Jurkat, Clone E6-1 (cell line): Measurements from ENCODE around the gene TECTA.
"Not testable (repeated sequence)": the region's sequence is repeated elsewhere in the genome, so short reads cannot be mapped to it uniquely, and the experiment has no call there.

Experiments used
- DNase-seq: peaks from one replicate; pipeline ENCODE4 v3.0.0-alpha.2; 2011; ENCODE audit warnings: low read depth, low spot score
- H3K4me3 ChIP-seq: 2 replicates; pipeline ENCODE4 v1.5.1; 2011; ENCODE audit warnings: mild to moderate bottlenecking, low read length, control low read depth, moderate library complexity

TECTA gene

GRCh38 chr11:121115024-121115423, 14.0 kb downstream of the TECTA start:
- DNase-seq, H3K4me3 ChIP-seq: not testable (repeated sequence)

DNA sequence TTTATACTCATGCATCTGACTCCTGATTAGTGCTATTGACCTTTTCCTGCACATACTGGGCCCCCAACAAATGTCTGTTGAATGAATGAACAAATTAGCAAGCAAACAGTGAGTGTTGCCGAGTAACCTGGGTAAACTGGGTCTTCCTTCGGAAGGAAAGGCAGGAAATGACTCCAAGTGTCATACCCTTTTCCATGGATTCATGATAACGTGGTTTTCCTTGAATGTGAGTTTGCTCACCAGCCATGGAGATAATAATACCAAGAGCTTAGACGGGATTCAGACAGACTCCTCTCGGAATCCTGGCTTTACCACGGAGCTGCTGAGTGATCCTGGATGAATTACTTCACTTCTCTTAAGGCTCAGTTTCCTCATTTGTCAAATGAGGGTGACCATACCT, 16.7 kb downstream of the TECTA start:
- DNase-seq: no peak

DNA sequence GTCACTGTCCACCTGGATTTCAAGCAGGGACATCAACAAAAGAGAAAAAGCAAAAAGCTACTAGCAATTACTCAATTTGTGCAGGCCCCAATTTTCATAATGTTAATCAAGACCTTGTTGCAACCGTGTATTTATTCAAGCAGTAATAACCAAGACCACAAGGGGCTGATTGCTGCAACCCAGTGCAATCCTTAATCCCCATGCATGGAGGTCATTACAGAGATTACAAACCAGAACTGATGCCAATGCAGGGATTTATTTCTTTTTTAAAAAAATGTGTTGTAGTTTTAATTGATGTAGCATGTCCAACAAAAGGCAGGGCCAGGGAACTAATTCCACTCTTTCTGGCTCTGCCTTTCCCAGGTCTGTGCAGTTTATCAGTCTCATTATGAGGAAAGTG, 18.4 kb downstream of the TECTA start:
- H3K4me3 ChIP-seq: no peak overlapping the region
- no peak for DNase-seq

More for the DNA sequence above, 16.7 kb downstream of the TECTA start:
- H3K4me3 ChIP-seq: no peak overlapping the region

GRCh38 chr11:121122328-121122727, 21.3 kb downstream of the TECTA start:
- H3K4me3 ChIP-seq: no peak overlapping the region
- no peak for DNase-seq

GRCh38 chr11:121123496-121124069, 22.5 kb downstream of the TECTA start:
- DNase-seq: no peak
- no peak overlapping the region for H3K4me3 ChIP-seq

GRCh38 chr11:121127809-121128208, 26.8 kb downstream of the TECTA start:
- no peak overlapping the region for H3K4me3 ChIP-seq
- DNase-seq: no peak

DNA sequence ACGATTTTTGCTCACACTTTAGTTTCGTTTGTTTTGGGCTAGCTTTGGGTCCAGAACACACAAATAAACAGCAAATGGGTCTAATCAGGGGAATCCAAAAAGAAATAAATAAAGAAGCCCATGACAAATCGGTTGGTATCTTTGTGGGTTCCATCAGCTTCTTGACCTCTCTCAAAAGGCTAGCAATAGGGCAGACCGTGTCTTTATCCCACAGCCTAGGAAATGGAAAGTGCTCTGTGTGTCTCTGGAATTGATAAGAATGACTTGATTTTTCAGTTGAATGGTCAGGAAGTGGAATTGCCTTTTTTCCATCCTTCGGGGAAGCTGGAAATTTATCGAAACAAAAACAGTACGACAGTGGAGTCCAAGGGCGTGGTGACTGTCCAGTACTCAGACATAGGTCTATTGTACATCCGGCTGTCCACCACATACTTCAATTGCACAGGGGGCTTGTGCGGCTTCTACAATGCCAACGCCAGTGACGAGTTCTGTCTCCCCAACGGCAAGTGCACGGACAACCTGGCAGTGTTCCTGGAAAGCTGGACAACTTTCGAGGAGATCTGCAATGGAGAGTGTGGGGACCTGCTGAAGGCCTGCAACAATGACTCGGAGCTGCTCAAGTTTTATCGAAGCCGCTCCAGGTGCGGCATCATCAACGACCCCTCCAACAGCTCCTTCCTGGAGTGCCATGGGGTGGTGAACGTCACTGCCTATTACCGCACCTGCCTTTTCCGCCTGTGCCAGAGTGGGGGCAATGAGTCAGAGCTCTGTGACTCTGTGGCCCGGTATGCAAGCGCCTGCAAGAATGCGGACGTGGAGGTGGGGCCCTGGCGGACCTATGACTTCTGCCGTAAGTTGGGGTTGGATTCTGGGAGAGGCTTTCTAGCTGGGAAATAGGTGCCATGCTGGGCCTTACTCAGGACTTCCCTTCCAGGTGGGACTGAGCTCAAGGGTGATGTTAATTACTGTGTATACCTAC, 28.6 kb downstream of the TECTA start:
- no peak overlapping the region for H3K4me3 ChIP-seq
- DNase-seq: no peak

DNA sequence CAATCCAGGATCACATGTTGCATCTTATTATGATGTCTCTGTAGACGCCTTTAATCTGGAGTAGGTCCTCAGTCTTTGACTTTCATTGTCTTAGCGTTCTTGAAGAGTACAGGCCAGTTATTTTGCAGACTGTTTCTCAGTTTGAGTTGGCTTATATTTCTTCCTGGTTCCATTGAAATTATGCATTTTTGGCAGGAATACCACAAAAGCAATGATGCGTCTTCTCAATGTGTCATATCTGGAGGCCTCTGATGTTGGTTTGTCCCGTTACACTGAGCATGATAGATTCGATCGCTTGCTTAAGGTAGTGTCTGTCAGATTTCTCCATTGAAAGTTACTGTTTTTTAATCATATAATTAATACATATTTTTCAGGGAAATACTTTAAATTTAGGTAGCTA, 30.6 kb downstream of the TECTA start:
- no peak overlapping the region for H3K4me3 ChIP-seq
- DNase-seq: no peak

GRCh38 chr11:121132211-121132976, 31.4 kb downstream of the TECTA start:
- H3K4me3 ChIP-seq: no peak overlapping the region
- no peak for DNase-seq

DNA sequence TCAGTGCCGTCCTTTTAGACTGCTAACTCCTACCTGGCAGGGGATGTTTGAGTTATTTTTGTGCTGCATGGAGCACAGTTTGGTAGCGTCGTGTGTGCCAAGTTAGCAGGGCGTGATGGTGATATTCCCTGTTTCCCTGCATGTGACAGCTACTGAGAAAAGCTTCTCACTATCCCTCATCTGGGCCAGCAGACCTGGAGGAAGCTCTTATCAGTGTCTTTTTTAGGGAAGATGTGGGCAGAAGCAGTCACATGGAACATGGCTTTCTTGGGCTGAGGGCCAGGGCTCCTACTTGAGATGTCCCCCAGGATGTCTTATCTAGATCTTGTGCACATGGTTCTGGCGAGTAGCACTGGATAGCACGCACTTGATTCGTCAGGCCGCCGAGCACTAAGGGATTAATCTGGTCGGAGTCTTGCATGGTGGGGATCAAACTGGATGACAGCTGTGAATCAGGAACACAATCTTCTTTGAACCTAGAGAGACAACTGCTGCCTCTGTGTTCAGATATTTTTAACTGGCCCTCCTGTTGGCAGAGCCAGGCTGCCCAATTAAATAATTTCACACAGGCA, 33.8 kb downstream of the TECTA start:
- DNase-seq: no peak
- H3K4me3 ChIP-seq: no peak overlapping the region

- DNase-seq: no peak
Measured at GRCh38 chr11:121137005-121137404, 36.0 kb downstream of the TECTA start.

GRCh38 chr11:121138259-121138658, 37.2 kb downstream of the TECTA start:
- DNase-seq: no peak

More at GRCh38 chr11:121137005-121137404, 36.0 kb downstream of the TECTA start:
- no peak overlapping the region for H3K4me3 ChIP-seq

GRCh38 chr11:121140369-121140768, 39.3 kb downstream of the TECTA start:
- no peak overlapping the region for H3K4me3 ChIP-seq
- DNase-seq: no peak

More at GRCh38 chr11:121138259-121138658, 37.2 kb downstream of the TECTA start:
- no peak overlapping the region for H3K4me3 ChIP-seq

GRCh38 chr11:121141066-121141465, 40.0 kb downstream of the TECTA start:
- no peak overlapping the region for H3K4me3 ChIP-seq
- DNase-seq: no peak

DNA sequence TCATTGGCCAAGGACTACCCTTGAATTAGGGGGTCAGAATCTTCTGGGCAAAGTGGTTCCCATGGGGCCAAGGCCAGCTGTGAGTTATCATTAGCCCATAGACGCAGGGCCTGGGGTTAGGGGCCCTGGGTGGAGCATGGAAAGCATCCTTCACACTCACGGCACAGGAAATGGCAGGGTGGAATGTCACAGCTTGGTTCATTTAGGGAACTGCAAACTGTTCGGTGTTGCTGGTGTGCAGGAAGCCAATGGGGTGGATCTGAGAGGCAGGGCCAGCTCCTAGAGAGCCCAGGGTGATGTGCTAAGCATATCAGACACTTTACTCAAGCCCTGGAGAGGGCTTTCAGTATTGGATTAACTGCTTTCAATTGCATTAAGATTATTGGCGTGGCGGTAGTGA, 42.9 kb downstream of the TECTA start:
- no peak for DNase-seq
- H3K4me3 ChIP-seq: no peak overlapping the region

- DNase-seq: no peak
- H3K4me3 ChIP-seq: no peak overlapping the region
Measured at GRCh38 chr11:121144723-121145122, 43.7 kb downstream of the TECTA start.

GRCh38 chr11:121145826-121146225, 44.8 kb downstream of the TECTA start:
- H3K4me3 ChIP-seq: no peak overlapping the region
- DNase-seq: no peak

- DNase-seq: no peak
- H3K4me3 ChIP-seq: no peak overlapping the region
Measured at GRCh38 chr11:121149116-121149515, 48.1 kb downstream of the TECTA start.

DNA sequence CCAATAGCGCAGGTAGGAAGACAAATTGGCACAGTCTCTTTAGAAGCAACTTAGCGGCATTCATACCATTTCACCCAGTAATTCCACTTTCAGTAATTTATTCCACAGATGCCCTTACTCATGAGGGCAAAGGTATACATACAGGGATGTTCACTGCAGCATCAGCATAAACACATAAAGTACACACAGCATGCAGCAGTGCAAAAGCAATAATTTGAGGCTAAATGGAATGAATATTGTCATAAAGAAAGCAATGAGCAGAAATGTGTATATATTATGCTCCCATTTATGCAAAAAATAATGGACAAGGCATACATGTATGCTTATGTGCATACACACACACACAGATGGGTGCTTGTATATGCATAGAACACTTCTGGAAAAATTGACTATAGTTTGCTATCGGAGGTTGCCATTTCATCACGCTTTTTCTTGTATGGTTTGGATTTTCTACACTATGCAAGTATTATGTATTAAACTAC, 50.2 kb downstream of the TECTA start:
- no peak overlapping the region for H3K4me3 ChIP-seq
- DNase-seq: no peak
